Measurements from ENCODE around the gene MARCHF4. TPM values are rescaled to one million over a fixed set of nuclear protein-coding genes. Genes with fewer than 3 reads are reported as not detected.
A peak's percentile ranks its signal among the peaks of the same experiment; 100 is the strongest.
"Not testable (repeated sequence)": the region's sequence is repeated elsewhere in the genome, so short reads cannot be mapped to it uniquely, and the experiment has no call there.

The MARCHF4 gene
- total RNA-seq, 1 donor from 2014 or later: 8.7 TPM

- no peak for DNase-seq
These were observed 19.1 kb upstream of the MARCHF4 start for GRCh38 chr2:216391401-216391800.

- no peak for DNase-seq
These were observed 17.3 kb upstream of the MARCHF4 start for GRCh38 chr2:216389570-216389969.

DNA sequence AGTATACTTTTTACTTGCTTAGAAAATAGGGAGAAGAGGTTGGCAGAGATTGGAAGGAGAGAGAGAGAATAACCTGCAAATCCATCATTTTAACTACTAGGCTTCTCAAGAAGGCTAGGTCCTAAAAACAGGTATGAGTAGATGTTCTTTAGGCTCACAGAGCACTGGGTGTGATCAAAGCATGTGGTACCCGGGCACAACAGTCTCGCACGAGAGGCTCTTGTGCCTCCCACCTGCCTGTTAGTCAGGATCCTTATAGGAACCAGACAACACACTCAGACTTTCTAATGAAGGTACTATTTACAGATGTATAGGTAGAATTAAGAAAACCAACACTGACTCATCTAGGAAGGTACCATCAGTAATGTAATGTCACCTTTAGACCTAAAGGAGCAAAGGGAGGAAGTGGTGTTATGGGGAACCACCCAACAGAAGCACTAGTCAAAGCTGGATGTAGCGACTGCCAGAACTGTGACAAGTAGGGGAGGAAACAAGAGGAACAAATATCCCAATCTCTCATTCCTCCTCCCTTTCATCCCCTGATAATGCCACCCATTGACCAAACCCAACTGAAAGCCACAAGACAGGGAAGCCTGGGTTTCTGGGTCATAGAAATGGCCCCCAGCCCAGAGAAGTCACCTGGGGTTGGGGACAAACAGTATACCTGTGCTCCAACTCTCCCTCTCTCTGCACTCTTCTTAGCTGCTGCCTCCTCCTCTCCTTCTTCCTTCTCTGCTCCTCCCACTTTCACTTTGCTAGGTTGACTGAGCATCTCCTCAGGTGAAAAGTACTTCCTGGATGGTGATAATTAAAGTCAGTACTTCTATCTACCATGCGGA is 16.0 kb upstream of the MARCHF4 start:
- DNase-seq: no peak

- DNase-seq: no peak
These were observed 15.0 kb upstream of the MARCHF4 start for GRCh38 chr2:216387262-216387661.

DNA sequence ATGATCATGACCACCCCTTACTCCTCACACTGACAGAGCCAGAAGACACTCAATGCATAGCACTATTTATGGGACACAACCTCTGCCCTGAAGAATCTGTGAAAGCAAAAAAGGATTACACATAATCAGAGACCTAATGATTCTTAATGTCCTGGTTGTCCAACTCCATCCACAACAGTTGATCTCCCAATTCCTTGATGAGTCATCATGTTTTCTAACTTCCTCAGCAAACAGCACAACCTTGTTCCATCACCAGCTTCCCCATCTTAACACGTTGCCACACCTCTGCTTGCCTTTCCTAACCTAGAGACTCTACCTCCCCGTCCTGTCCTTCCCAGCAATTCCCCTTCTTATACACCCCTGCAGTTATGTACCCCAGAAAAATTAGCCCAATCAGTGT is 13.2 kb upstream of the MARCHF4 start:
- no peak for DNase-seq

- not testable (repeated sequence) for DNase-seq
These were observed 12.1 kb upstream of the MARCHF4 start for GRCh38 chr2:216384409-216384808.

DNA sequence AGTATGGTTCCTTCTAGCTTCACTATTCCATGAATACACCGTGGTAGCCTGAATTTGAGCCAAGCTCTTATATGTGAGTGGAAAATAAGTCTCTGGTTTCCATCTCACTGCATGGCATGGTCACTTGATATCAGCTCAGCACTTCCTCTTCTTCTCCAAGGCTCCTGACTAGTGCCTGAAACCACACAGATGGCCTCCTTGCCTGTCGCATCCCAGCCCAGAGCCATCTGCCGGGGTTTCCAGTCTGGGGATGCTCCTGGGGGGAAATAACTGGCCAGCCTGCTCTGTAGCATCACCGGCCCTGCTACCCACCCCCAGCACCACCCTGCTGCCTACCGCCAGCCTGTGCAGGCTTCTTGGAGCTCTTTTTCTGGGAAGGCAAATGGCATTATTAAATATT is 7.7 kb upstream of the MARCHF4 start:
- DNase-seq: no peak

DNA sequence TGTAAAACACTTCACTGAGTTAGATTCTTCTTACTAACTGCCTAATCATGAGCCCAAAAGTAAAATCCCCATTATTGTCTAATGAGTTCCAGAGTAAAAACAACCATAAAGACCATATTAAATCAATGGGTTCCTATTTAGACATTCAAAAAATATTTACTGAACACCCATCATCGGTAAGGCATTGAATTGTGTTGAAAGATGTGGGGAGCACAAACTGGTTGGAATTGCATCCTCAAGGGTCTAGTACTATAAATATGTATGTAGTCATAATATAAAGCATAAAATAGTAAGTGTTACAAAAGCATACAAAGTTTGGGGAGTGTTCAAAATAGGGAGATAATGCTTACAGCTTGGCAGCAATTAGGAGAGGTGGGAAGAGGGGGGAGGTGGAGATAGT is 3.0 kb upstream of the MARCHF4 start:
- no peak for DNase-seq

- DNase-seq: no peak
These were observed 1.6 kb upstream of the MARCHF4 start for GRCh38 chr2:216373896-216374295.

GRCh38 chr2:216372761-216373291 is 543 bp upstream of the MARCHF4 start:
- no peak for DNase-seq

GRCh38 chr2:216370961-216371712 is 1.1 kb downstream of the MARCHF4 start:
- DNase-seq: no peak

DNA sequence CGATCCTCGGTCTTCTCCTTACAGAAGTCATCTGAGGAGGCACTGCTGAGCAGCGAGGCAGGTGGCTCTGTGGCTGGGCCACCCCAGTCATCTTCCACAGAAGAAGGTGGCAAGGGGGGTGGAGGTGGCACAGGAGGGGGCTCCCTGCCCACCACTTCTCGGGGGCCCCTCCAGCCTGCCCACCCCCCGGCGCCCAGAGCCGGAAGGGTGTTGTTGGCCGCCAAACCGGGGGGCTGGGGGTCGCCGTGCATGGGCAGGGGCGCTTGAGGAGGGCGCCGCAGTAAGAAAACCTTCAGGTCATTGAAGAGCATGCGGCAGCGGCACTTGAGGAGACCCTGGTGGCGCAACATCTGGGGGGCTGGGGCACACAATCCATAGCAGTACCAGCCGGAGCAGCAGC is 2.5 kb downstream of the MARCHF4 start:
- DNase-seq: no peak

DNA sequence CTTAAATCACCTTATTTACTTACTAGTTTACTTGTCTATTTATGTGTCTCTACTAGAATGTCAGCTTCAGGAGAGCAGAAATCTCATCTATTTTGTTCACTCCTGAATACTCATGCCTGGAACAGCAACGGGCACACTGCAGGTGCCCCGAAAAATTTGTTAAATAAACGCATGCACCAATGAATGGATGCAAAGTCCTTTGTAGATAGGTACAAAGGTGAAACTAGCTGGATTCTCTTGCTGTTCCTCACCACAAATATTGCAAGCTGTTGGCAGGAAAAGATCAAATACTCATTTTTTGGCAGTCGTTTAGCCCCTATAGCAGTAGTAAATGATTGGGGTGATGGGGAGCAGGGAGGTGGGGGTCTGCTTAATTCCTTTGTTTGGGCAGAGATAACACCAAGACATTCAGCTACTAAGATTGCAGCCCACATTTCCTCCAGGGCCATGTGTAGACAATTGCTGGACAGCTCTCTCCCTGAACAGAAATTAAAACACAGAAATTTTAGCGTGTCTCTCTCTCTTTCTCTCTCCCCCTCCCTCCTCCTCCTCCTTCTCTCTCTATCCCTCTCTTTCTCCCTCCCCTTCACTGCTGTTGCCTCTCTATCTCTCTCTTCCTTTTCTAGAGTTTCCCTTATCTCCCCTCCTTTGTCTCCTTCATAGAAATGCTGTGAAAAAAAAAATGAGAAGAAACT is 5.4 kb downstream of the MARCHF4 start:
- DNase-seq: no peak

- no peak for DNase-seq
These were observed 6.8 kb downstream of the MARCHF4 start for GRCh38 chr2:216365518-216365917.

DNA sequence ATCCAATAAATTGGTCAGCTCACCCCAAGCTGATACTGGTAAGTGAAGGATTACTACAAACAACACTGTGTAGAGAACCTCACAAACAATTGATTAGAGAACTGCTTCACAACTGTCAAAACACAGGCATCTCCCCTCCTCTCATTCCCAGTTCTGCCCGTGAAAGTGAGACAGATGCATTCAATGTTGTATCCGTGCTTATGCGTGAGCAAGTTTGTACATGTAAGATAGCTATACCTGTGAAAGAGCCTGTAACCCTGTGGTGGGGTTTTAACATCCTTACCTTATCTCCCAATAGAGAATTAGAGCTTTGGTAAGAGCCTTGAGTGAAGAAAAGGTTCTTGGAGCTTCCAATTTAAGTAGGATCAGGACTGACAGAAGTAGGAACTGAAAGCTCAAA is 9.1 kb downstream of the MARCHF4 start:
- DNase-seq: no peak

DNA sequence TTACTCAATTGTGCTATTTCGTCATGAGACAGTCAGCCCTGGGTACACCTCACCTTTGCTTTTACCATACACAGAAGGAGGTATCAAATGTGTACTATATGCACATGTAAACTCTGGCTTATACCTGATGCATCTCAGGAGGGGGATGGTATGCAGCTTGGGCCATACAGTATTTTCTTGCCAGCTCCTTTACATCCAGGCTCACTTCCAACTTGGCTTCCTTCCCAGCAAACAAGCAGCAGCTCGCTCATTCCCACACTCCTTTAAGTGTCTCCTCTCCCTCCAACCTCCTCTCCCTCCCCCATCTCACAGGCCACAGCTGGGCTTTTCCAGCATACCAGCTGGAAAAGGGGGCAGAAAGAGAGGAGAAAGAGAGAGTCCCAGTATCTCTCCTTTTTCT is 9.6 kb downstream of the MARCHF4 start:
- DNase-seq: peak; percentile 29

DNA sequence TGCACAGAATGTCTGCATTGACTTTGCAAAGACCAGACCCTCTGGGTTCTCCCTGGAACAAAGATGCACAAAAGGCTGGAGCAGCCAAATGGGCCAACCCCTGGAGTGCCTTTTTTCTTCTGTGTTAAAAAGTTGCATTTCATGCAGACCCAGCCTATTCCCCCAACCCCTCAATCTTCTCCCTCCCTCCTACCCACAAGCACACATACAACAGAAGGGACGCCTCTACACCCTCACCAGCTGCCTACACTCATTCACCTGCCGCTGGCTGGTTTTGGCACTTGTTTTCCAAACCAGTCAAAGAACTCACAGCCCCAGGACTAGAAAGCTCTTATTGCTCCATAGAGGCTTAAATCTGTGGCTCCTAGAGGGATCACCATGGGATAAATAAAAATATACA is 16.6 kb downstream of the MARCHF4 start:
- no peak for DNase-seq

DNA sequence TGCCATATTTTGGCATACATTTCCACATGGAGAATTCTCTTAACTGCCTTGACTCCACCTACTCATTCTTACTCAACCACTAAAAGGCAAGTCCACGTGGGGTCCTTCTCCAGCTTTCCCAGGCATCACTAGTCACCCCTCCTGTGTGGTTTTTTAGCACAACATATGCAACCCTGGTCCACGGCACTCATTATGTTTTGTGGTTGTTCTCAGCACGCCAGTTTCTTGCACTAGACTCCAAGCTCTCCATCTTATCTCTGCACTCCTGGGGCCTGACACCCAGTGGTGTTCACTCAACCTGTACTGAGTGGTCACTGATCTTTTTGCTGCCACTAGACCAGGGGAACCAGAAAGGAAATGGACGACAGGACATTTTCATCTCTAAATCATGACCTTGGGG is 18.0 kb downstream of the MARCHF4 start:
- DNase-seq: no peak

- no peak for DNase-seq
These were observed 19.5 kb downstream of the MARCHF4 start for GRCh38 chr2:216352653-216353270.

DNA sequence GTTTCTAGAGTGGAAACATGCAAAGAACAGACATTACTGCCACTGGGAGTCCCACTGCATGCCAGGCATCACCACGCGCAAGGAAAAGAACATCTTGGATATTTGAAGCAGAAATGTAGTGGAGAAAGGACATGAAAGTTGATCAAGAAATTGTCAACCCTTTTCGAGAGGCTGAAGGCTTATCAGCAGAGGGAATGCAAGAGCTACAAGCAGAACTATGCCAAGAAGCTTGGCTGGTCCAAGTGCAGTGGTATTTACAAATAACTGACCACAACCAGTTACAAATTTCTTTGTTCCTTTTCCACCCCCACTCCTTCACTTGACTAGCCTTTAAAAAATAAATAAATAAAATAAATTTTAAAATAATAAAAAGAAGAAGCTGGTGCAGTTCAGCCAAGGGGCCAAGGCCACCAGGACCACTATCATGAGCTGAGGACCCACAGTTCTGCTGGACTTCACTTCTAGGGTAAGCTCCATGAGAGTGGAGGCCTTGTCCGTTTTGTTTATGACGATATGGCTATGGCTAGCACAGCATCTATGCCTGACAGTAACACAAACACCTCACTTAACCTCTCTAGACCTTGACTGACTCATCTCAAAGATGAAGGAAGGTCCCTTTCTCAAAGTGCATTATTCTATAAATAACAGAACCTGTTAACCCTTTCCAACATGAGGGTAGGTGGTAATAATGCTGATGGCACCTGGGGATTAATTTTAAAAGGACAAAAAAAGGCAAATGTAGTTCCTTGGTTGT is 20.9 kb downstream of the MARCHF4 start:
- no peak for DNase-seq

- DNase-seq: no peak
These were observed 22.0 kb downstream of the MARCHF4 start for GRCh38 chr2:216350214-216350791.

Data from occipital lobe (tissue), 2 donors.